IMR-90 (cell line): ENCODE measurements around the gene MCRIP2. TPM values are rescaled to one million over a fixed set of nuclear protein-coding genes. Genes with fewer than 3 reads are reported as not detected.

Source experiments
- ATAC-seq: fragments of 200-7000 bp; cut with Tn5 transposase; 2 replicates; pipeline ENCODE4 v1.9.1; 2020; ENCODE audit warnings: low read depth, mild to moderate bottlenecking, moderate library complexity
- BruUV-seq: library from RNA; stranded (reverse); fragments of 400-500 nt; replicated peaks from 2 replicates; lab custom pipeline; 2021; lab: Mats Ljungman, UMichigan
- CTCF ChIA-PET: fragments of 300-600 bp; formaldehyde crosslinking; extraction: SDS; loops from one replicate; lab custom pipeline; 2021; ENCODE audit warnings: antibody characterized with exemption; lab: Yijun Ruan, JAX
- POLR2A ChIA-PET: fragments of 300-600 bp; sonication (Branson Sonifier 250); formaldehyde crosslinking; loops from one replicate; lab custom pipeline; 2022; ENCODE audit warnings: antibody characterized with exemption; ENCODE audit not compliant: unreplicated experiment; lab: Charles Lee
- DNase-seq: peaks from one replicate; pipeline ENCODE4 v3.0.0; 2013
- H2AFZ ChIP-seq: replicated peaks from 2 replicates; pipeline ENCODE3; 2013; ENCODE audit warnings: low read length, mild to moderate bottlenecking; ENCODE audit not compliant: poor library complexity
- H2AK5ac ChIP-seq: 2 replicates; pipeline ENCODE4 v1.6.1; 2013; ENCODE audit warnings: low read depth, low read length, inconsistent platforms
- H2AK9ac ChIP-seq: replicated peaks from 2 replicates; pipeline ENCODE3; 2013; ENCODE audit warnings: mild to moderate bottlenecking, low read depth, low read length, moderate library complexity; ENCODE audit not compliant: poor library complexity
- H2BK120ac ChIP-seq: 2 replicates; pipeline ENCODE4 v1.6.1; 2013; ENCODE audit warnings: low read depth, low read length, inconsistent platforms
- H2BK15ac ChIP-seq: 3 replicates; pipeline ENCODE4 v1.6.1; 2013; ENCODE audit warnings: low read depth, low read length, inconsistent platforms
- H2BK20ac ChIP-seq: 2 replicates; pipeline ENCODE4 v1.6.1; 2013; ENCODE audit warnings: low read depth, mild to moderate bottlenecking, inconsistent platforms, low read length, moderate library complexity
- H2BK5ac ChIP-seq: 2 replicates; pipeline ENCODE4 v1.6.1; 2013; ENCODE audit warnings: mild to moderate bottlenecking, low read depth, low read length, inconsistent platforms; ENCODE audit not compliant: poor library complexity, severe bottlenecking
- H3K14ac ChIP-seq: replicated peaks from 2 replicates; pipeline ENCODE4 v1.6.1; 2013; ENCODE audit warnings: low read depth, low read length, inconsistent platforms
- H3K18ac ChIP-seq: 2 replicates; pipeline ENCODE4 v1.6.1; 2013; ENCODE audit warnings: low read depth, low read length, control low read depth
- H3K23ac ChIP-seq: 2 replicates; pipeline ENCODE4 v1.6.1; 2013; ENCODE audit warnings: low read depth, low read length, inconsistent platforms
- H3K27ac ChIP-seq: 2 replicates; pipeline ENCODE4 v1.5.1; 2013; ENCODE audit warnings: mild to moderate bottlenecking, control low read depth, low read length; ENCODE audit not compliant: insufficient read depth
- H3K27me3 ChIP-seq: 2 replicates; pipeline ENCODE4 v1.6.1; 2013; ENCODE audit warnings: low read length; ENCODE audit not compliant: control insufficient read depth, insufficient read depth
- H3K36me3 ChIP-seq: 2 replicates; pipeline ENCODE4 v1.6.1; 2013; ENCODE audit warnings: low read length, mixed read lengths; ENCODE audit not compliant: control insufficient read depth, insufficient read depth
- H3K4ac ChIP-seq: 2 replicates; pipeline ENCODE4 v1.6.1; 2013; ENCODE audit warnings: low read depth, low read length, inconsistent platforms
- H3K4me1 ChIP-seq: 2 replicates; pipeline ENCODE4 v1.6.1; 2013; ENCODE audit warnings: low read length, mixed read lengths; ENCODE audit not compliant: control insufficient read depth, insufficient read depth
- H3K4me2 ChIP-seq: 2 replicates; pipeline ENCODE4 v1.6.1; 2013; ENCODE audit warnings: low read depth, mild to moderate bottlenecking, control low read depth, low read length, moderate library complexity
- H3K4me3 ChIP-seq: 2 replicates; pipeline ENCODE4 v1.5.1; 2013; ENCODE audit warnings: low read depth, mild to moderate bottlenecking, control low read depth, low read length, moderate library complexity; ENCODE audit not compliant: insufficient read depth
- H3K56ac ChIP-seq: 2 replicates; pipeline ENCODE4 v1.6.1; 2013; ENCODE audit warnings: low read length, inconsistent platforms; ENCODE audit not compliant: insufficient read depth; ENCODE audit errors: extremely low read depth
- H3K79me1 ChIP-seq, 2 experiments: 2 replicates each; pipeline ENCODE4 v1.6.1; 2013; ENCODE audit warnings: low read length in 2 of 2, inconsistent platforms in 1 of 2, low read depth in 1 of 2
- H3K9ac ChIP-seq: 2 replicates; pipeline ENCODE4 v1.6.1; 2013; ENCODE audit warnings: low read depth, low read length, control low read depth
- H3K9me1 ChIP-seq: 2 replicates; pipeline ENCODE4 v1.6.1; 2013; ENCODE audit warnings: low read length, inconsistent platforms; ENCODE audit not compliant: insufficient read depth
- H3K9me3 ChIP-seq: 2 replicates; pipeline ENCODE4 v1.6.1; 2013; ENCODE audit warnings: low read length; ENCODE audit not compliant: control insufficient read depth, insufficient read depth
- H4K20me1 ChIP-seq: 2 replicates; pipeline ENCODE4 v1.6.1; 2013; ENCODE audit warnings: low read length, inconsistent platforms; ENCODE audit not compliant: insufficient read depth
- H4K5ac ChIP-seq: 2 replicates; pipeline ENCODE4 v1.6.1; 2013; ENCODE audit warnings: mild to moderate bottlenecking, low read depth, low read length, control low read depth
- H4K8ac ChIP-seq, 2 experiments: 2 replicates each; pipeline ENCODE4 v1.6.1; 2013; ENCODE audit warnings: low read depth in 2 of 2, low read length in 2 of 2, control low read depth in 1 of 2, inconsistent platforms in 1 of 2
- H4K91ac ChIP-seq: 2 replicates; pipeline ENCODE4 v1.6.1; 2013; ENCODE audit warnings: low read depth, low read length, inconsistent platforms; ENCODE audit not compliant: insufficient read depth
- BHLHE40 ChIP-seq: fragments of 150-350 bp; IDR thresholded peaks from 2 replicates; pipeline ENCODE4 v1.6.1; 2016; ENCODE audit warnings: mild to moderate bottlenecking, low read depth, low read length
- CEBPB ChIP-seq: IDR thresholded peaks from 2 replicates; pipeline ENCODE4 v1.6.1; 2012; ENCODE audit warnings: low read depth, low read length, improper control_type of control experiment
- CHD1 ChIP-seq: IDR thresholded peaks from 2 replicates; pipeline ENCODE4 v1.6.1; 2012; ENCODE audit warnings: low read depth, low read length, improper control_type of control experiment
- FOS ChIP-seq: fragments of 150-350 bp; IDR thresholded peaks from 2 replicates; pipeline ENCODE4 v1.6.1; 2016; ENCODE audit warnings: low read depth, low read length
- MAFK ChIP-seq: IDR thresholded peaks from 2 replicates; pipeline ENCODE4 v1.6.1; 2012; ENCODE audit warnings: low read depth, low read length, improper control_type of control experiment
- MAZ ChIP-seq: IDR thresholded peaks from 2 replicates; pipeline ENCODE4 v1.6.1; 2012; ENCODE audit warnings: low read depth, mild to moderate bottlenecking, low read length, improper control_type of control experiment, moderate library complexity, borderline replicate concordance
- MXI1 ChIP-seq: IDR thresholded peaks from 2 replicates; pipeline ENCODE4 v1.6.1; 2012; ENCODE audit warnings: low read depth, mild to moderate bottlenecking, low read length, moderate library complexity, borderline replicate concordance
- NFE2L2 ChIP-seq: fragments of 150-350 bp; IDR thresholded peaks from 2 replicates; pipeline ENCODE4 v1.6.1; 2016; ENCODE audit warnings: low read depth, mild to moderate bottlenecking, low read length
- POLR2A ChIP-seq: IDR thresholded peaks from 2 replicates; pipeline ENCODE4 v1.6.1; 2012; ENCODE audit warnings: mild to moderate bottlenecking, low read depth, low read length
- RAD21 ChIP-seq: IDR thresholded peaks from 2 replicates; pipeline ENCODE4 v1.6.1; 2012; ENCODE audit warnings: low read length, improper control_type of control experiment
- RFX5 ChIP-seq: IDR thresholded peaks from 2 replicates; pipeline ENCODE4 v1.8.0; 2012; ENCODE audit warnings: low read depth, mild to moderate bottlenecking, low read length, moderate library complexity
- WGBS, 2 experiments: methylation state at CpG; one replicate each; pipeline versions ENCODE4 v1.1.5 to v1.1.7; 2013; ENCODE audit warnings: missing lambda C conversion rate in 2 of 2; ENCODE audit not compliant: insufficient read length in 1 of 2; ENCODE audit errors: extremely low coverage in 2 of 2; 5-methylcytosine and 5-hydroxymethylcytosine counted together
- dilution Hi-C: fragments of 300-500 bp; cut with HindIII; formaldehyde crosslinking; loops from one replicate; pipeline ENCODE4 v1.14.3; 2018; ENCODE audit warnings: low sequenced_read_pairs; ENCODE audit not compliant: unreplicated experiment
- in situ Hi-C: fragments of 300-500 bp; cut with MboI; formaldehyde crosslinking; loops from 3 replicates; pipeline ENCODE4 v1.14.3; 2019; ENCODE audit warnings: low sequenced_read_pairs, inconsistent platforms, mixed read lengths
- intact Hi-C: fragments of 100-400 bp; cut with micrococcal nuclease; formaldehyde crosslinking; loops from 2 replicates; pipeline ENCODE4 v1.10.0; 2022
- polyA plus RNA-seq, 3 experiments: library from polyadenylated mRNA; depleted of rRNA; stranded (reverse); fragments of >200 nt; gene quantifications; 2 replicates each; pipeline ENCODE4 v1.2.3, GENCODE V29; 2012; ENCODE audit warnings: low replicate concordance in 1 of 3
- total RNA-seq: library from RNA; depleted of rRNA; stranded (reverse); fragments of >200 nt; gene quantifications from 2 replicates; pipeline ENCODE4 v1.2.3, GENCODE V29; 2012

MCRIP2 gene
- total and polyA plus RNA-seq, 2 of the 4 experiments (the other 2 are of a cell fraction), result 6.3 to 19.6 TPM

GRCh38 chr16:647173-647902 lies 5.7 kb downstream of the MCRIP2 start:
- TF ChIP-seq MAZ (no peak), RFX5 (no peak), NFE2L2 (no peak), RAD21 (no peak), BHLHE40 (no peak), MAFK (no peak), FOS (no peak), CHD1 (no peak), MXI1 (no peak), CEBPB (no peak), POLR2A (no peak)
- peaks cover 21% of the 10 kb centered on the region for H3K4me1 ChIP-seq
- no peak overlapping the region for H2AK5ac ChIP-seq
- no peak overlapping the region for H3K27ac ChIP-seq
- in situ Hi-C loops (loop anchor here (10.0 kb wide), 1 partner anchor 253 kb away; the partner anchor contains the start of gene NME4), dilution Hi-C loops (no loop called here), intact Hi-C loops (no loop called here)
- H4K91ac ChIP-seq, result no peak overlapping the region
- H4K20me1 ChIP-seq, result no peaks in the 10 kb centered on the region; the same call in 1 of the 2 replicates
- peaks cover 13 to 54% of the 10 kb centered on the region in 2 experiments; a peak in 3 of 4 replicates for H3K79me1 ChIP-seq
- H3K9me1 ChIP-seq, result peaks cover 15% of the 10 kb centered on the region
- ATAC-seq, result no peak
- H3K18ac ChIP-seq, result no peak overlapping the region
- H3K36me3 ChIP-seq, result 0 out of 2 replicates have a peak, but pooled peaks cover 1% of the 10 kb centered on the region
- H3K4me2 ChIP-seq, result no peak overlapping the region
- no peaks in the 10 kb centered on the region for H3K27me3 ChIP-seq
- no peak overlapping the region for H2BK120ac ChIP-seq
- H4K8ac ChIP-seq, result no peak overlapping the region
- no peak overlapping the region for H2BK15ac ChIP-seq
- ChIA-PET POLR2A (no interaction called here), CTCF (interaction anchor here (0.8 kb wide), 1 partner anchor 13 kb away, joined by 3 read pairs; no protein-coding TSS in a partner anchor)
- no peak overlapping the region for H2BK20ac ChIP-seq
- no peaks in the 10 kb centered on the region for H3K9me3 ChIP-seq
- H2AK9ac ChIP-seq, result peak overlapping the region; percentile 50
- H3K23ac ChIP-seq, result no peak overlapping the region
- no peak overlapping the region for H3K9ac ChIP-seq
- no peak overlapping the region for H2BK5ac ChIP-seq
- DNase-seq, result no peak
- H3K4ac ChIP-seq, result no peak overlapping the region
- WGBS, 2 experiments, result 93% methylated on average over 17 of the region's 25 CpGs; no CpG with 5 or more reads in 1 of the 2 experiments
- no peak overlapping the region for H3K56ac ChIP-seq
- no peak overlapping the region for H4K5ac ChIP-seq
- no TSS peak for BruUV-seq
- H3K14ac ChIP-seq, result no peak overlapping the region
- no peak overlapping the region for H2AFZ ChIP-seq
- no peak overlapping the region for H3K4me3 ChIP-seq
